Peyer's patch (tissue), 4 donors: ENCODE measurements around the gene TOGARAM2.

Experiments
- CTCF ChIP-seq, 6 experiments: fragments of 450-650 bp in 4 of 6; fragments of 200-600 bp in 2 of 6; sonication (generic) in 1 of 6; IDR thresholded peaks; one replicate each; pipeline ENCODE4 v1.5.1; 2017 to 2019; ENCODE audit warnings: antibody characterized with exemption in 6 of 6, mild to moderate bottlenecking in 3 of 6, moderate library complexity in 1 of 6
- POLR2A ChIP-seq, 2 donors: fragments of 450-650 bp; IDR thresholded peaks; one replicate each; pipeline ENCODE4 v1.5.1; 2017; ENCODE audit warnings: antibody characterized with exemption in 2 of 2, mild to moderate bottlenecking in 2 of 2, moderate library complexity in 2 of 2

GRCh38 chr2:29071032-29071975 lies 90.2 kb downstream of the TOGARAM2 start:
- TF ChIP-seq CTCF (IDR thresholded peaks at IDR 0.05) (no peak), POLR2A (IDR thresholded peaks at IDR 0.05) (no peak)
